Neuronal stem cell (in vitro differentiated cells): ENCODE measurements around the gene TYW3.
"Not testable (repeated sequence)": the region's sequence is repeated elsewhere in the genome, so short reads cannot be mapped to it uniquely, and the experiment has no call there.

Source experiments
- DNase-seq: peaks from one replicate; pipeline ENCODE4 v3.0.0-alpha.2; 2013; ENCODE audit warnings: low spot score
- H2AFZ ChIP-seq: one replicate; pipeline ENCODE4 v1.6.1; 2013; ENCODE audit warnings: mild to moderate bottlenecking, low read length, inconsistent platforms
- H2AK5ac ChIP-seq: 2 replicates; pipeline ENCODE4 v1.6.1; 2013; ENCODE audit warnings: low read depth, mild to moderate bottlenecking, inconsistent platforms, low read length, moderate library complexity, mixed read lengths
- H2BK120ac ChIP-seq: 2 replicates; pipeline ENCODE4 v1.6.1; 2013; ENCODE audit warnings: low read depth, mild to moderate bottlenecking, inconsistent platforms, low read length, moderate library complexity, mixed read lengths
- H2BK12ac ChIP-seq: one replicate; pipeline ENCODE4 v1.6.1; 2013; ENCODE audit warnings: low read length, inconsistent platforms
- H2BK15ac ChIP-seq: 2 replicates; pipeline ENCODE4 v1.6.1; 2013; ENCODE audit warnings: mild to moderate bottlenecking, low read length, inconsistent platforms, mixed read lengths
- H2BK5ac ChIP-seq: one replicate; pipeline ENCODE4 v1.6.1; 2013; ENCODE audit warnings: inconsistent platforms, mild to moderate bottlenecking, low read length, moderate library complexity
- H3K14ac ChIP-seq: one replicate; pipeline ENCODE4 v1.6.1; 2013; ENCODE audit warnings: low read length, inconsistent platforms
- H3K18ac ChIP-seq: 2 replicates; pipeline ENCODE4 v1.6.1; 2013; ENCODE audit warnings: low read length, inconsistent platforms
- H3K23ac ChIP-seq: 2 replicates; pipeline ENCODE4 v1.6.1; 2013; ENCODE audit warnings: low read depth, mild to moderate bottlenecking, mixed read lengths, low read length, inconsistent platforms; ENCODE audit not compliant: poor library complexity
- H3K27ac ChIP-seq: replicated peaks from 3 replicates; pipeline ENCODE4 v1.5.1; 2013; ENCODE audit warnings: low read length, inconsistent platforms
- H3K27me3 ChIP-seq, 3 experiments: 2 replicates each; pipeline ENCODE4 v1.6.1; 2013; ENCODE audit warnings: low read length in 3 of 3, mild to moderate bottlenecking in 2 of 3, inconsistent platforms in 1 of 3, low read depth in 1 of 3, mixed read lengths in 1 of 3, moderate library complexity in 1 of 3; ENCODE audit not compliant: control insufficient read depth in 3 of 3, insufficient read depth in 3 of 3
- H3K36me3 ChIP-seq, 2 donors: replicated peaks in 1 of 2; 2 replicates each; pipeline ENCODE4 v1.6.1; 2013; ENCODE audit warnings: low read length in 2 of 2; ENCODE audit not compliant: control insufficient read depth in 2 of 2, insufficient read depth in 2 of 2
- H3K4ac ChIP-seq: 2 replicates; pipeline ENCODE4 v1.6.1; 2013; ENCODE audit warnings: inconsistent platforms, mild to moderate bottlenecking, low read length, moderate library complexity
- H3K4me1 ChIP-seq, 2 donors: 1 replicate in 1 of 2; 2 replicates in 1 of 2; pipeline ENCODE4 v1.6.1; 2013; ENCODE audit warnings: low read length in 2 of 2, low read depth in 1 of 2; ENCODE audit not compliant: control insufficient read depth in 2 of 2, insufficient read depth in 1 of 2
- H3K4me2 ChIP-seq: one replicate; pipeline ENCODE4 v1.6.1; 2013; ENCODE audit warnings: mild to moderate bottlenecking, low read length, inconsistent platforms; ENCODE audit not compliant: insufficient read depth, poor library complexity, severe bottlenecking
- H3K4me3 ChIP-seq, 2 donors: 2 replicates each; pipeline ENCODE4 v1.5.1; 2013; ENCODE audit warnings: low read length in 2 of 2, mild to moderate bottlenecking in 2 of 2, inconsistent platforms in 1 of 2, moderate library complexity in 1 of 2
- H3K79me1 ChIP-seq: one replicate; pipeline ENCODE4 v1.6.1; 2013; ENCODE audit warnings: low read depth, mild to moderate bottlenecking, inconsistent platforms, low read length, moderate library complexity
- H3K9ac ChIP-seq: one replicate; pipeline ENCODE4 v1.6.1; 2013; ENCODE audit warnings: mild to moderate bottlenecking, low read depth, low read length, inconsistent platforms; ENCODE audit not compliant: poor library complexity
- H3K9me3 ChIP-seq, 2 donors: replicated peaks in 1 of 2; 2 replicates each; pipeline versions ENCODE3 to v1.6.1; 2013; ENCODE audit warnings: low read length in 2 of 2, mild to moderate bottlenecking in 2 of 2, inconsistent platforms in 1 of 2, low read depth in 1 of 2, mixed read lengths in 1 of 2, moderate library complexity in 1 of 2; ENCODE audit not compliant: control insufficient read depth in 2 of 2, insufficient read depth in 1 of 2
- H4K8ac ChIP-seq: one replicate; pipeline ENCODE4 v1.6.1; 2013; ENCODE audit warnings: low read depth, mild to moderate bottlenecking, inconsistent platforms, low read length, moderate library complexity
- H4K91ac ChIP-seq: one replicate; pipeline ENCODE4 v1.6.1; 2013; ENCODE audit warnings: low read length, low read depth, mild to moderate bottlenecking, inconsistent platforms; ENCODE audit not compliant: poor library complexity
- WGBS, 2 donors: extraction: QIAGEN DNeasy Blood & Tissue Kit; methylation state at CpG; one replicate each; pipeline ENCODE4 v1.1.7; 2013; ENCODE audit warnings: missing lambda C conversion rate in 2 of 2, mixed read lengths in 1 of 2; ENCODE audit not compliant: insufficient read length in 2 of 2, insufficient replicate concordance in 1 of 2; ENCODE audit errors: extremely low coverage in 2 of 2; 5-methylcytosine and 5-hydroxymethylcytosine counted together

The TYW3 gene

DNA sequence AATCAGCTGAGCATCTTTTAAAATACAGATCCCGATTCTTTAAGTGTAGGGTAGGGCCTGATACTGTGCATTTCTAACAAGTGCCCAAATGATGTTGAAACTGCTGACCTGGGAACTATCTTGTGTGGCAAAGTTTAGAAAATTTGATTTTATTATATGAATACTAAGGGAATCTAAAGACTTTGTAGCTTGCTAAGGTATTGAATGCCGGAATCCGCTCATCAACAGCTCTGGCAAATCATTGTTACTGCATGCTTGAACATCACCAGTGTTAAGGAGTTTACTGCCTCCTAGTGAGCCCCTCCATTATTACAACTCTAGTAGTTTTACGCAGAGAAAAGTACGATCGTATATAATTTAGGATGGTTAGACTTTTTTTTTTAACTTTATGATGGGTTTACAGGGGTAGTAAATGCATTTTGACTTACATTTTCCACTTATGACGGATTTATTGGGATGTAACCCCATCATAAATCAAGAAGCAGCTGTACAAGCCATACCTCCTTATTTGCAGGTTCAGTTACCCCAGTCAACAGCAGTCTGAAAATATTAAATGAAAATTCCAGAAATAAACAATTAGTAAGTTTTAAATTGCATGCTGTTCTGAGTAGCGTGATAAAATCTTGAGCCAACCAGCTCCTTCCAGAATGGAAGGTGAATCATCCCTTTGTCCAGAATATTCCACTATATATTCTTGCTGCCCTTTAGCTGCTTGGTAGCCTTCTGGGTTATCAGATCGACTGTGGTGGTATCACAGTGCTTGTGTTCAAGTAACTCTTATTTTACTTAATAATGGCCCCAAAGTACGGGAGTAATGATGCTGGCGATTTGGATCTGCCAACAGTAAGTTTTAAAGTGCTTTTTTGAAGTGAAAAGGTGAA, 892 bp downstream of the TYW3 start:
- H3K36me3 ChIP-seq = peaks cover 9 to 31% of the 10 kb centered on the region in 2 donors

DNA sequence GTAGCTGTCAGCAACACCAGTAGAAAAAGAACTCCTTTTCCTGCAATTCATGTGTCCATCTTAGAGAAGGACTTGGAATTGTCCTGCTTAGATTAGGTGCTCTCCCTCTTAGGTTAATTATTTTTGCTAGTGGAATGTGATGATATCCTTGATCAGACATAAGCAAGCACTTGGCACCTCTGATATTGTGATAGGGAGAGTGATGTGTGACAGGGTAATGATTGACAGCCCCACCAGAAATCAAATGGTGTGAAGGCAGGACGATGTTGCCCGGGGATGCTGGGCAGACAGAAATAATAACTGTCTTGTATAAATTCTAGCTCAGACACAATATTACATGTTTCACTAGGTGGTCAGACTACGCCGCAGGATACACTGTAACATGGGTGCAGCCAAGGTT, 4.4 kb downstream of the TYW3 start:
- no peak overlapping the region for H2BK12ac ChIP-seq
- H4K91ac ChIP-seq = no peak overlapping the region
- no peaks in the 10 kb centered on the region for H3K27me3 ChIP-seq
- no peak overlapping the region for H3K18ac ChIP-seq
- no peak overlapping the region for H3K4me3 ChIP-seq
- peaks cover 0 to 3% of the 10 kb centered on the region in 2 donors for H3K4me1 ChIP-seq
- no peak overlapping the region for H3K14ac ChIP-seq
- H3K9me3 ChIP-seq = peaks cover 0 to 1% of the 10 kb centered on the region in 2 donors
- no peaks in the 10 kb centered on the region for H3K79me1 ChIP-seq
- H4K8ac ChIP-seq = no peak overlapping the region
- DNase-seq = no peak
- no peak overlapping the region for H2BK15ac ChIP-seq
- peaks cover 12 to 45% of the 10 kb centered on the region in 2 donors for H3K36me3 ChIP-seq
- H2BK5ac ChIP-seq = no peak overlapping the region
- H3K9ac ChIP-seq = no peak overlapping the region
- no peak overlapping the region for H3K4ac ChIP-seq
- no peak overlapping the region for H3K27ac ChIP-seq
- no CpG with 5 or more reads among the region's 4 CpGs for whole genome bisulfite sequencing, 2 donors
- H3K23ac ChIP-seq = no peak overlapping the region
- H2AK5ac ChIP-seq = no peak overlapping the region
- no peak overlapping the region for H2BK120ac ChIP-seq
- no peak overlapping the region for H3K4me2 ChIP-seq
- H2AFZ ChIP-seq = no peak overlapping the region

More for the DNA sequence above, 892 bp downstream of the TYW3 start:
- H3K4me3 ChIP-seq = peak overlapping the region; percentile 88 to 92
- H3K27me3 ChIP-seq = no peaks in the 10 kb centered on the region
- no peak overlapping the region for H3K23ac ChIP-seq
- peak overlapping the region; percentile 91 for H3K27ac ChIP-seq
- no CpG with 5 or more reads among the region's 11 CpGs for WGBS, 2 donors
- H3K9ac ChIP-seq = no peak overlapping the region
- no peak overlapping the region for H3K14ac ChIP-seq
- H3K4me2 ChIP-seq = no peak overlapping the region
- H2AFZ ChIP-seq = peak overlapping the region; percentile 92
- no peaks in the 10 kb centered on the region for H3K79me1 ChIP-seq
- no peak overlapping the region for H2BK12ac ChIP-seq
- no peak overlapping the region for H3K18ac ChIP-seq
- H3K4ac ChIP-seq = no peak overlapping the region
- H2BK120ac ChIP-seq = no peak overlapping the region
- H2BK5ac ChIP-seq = no peak overlapping the region
- no peak overlapping the region for H4K8ac ChIP-seq
- H2BK15ac ChIP-seq = no peak overlapping the region
- no peak overlapping the region for H2AK5ac ChIP-seq
- no peak overlapping the region for H4K91ac ChIP-seq
- H3K4me1 ChIP-seq = peaks cover 0 to 3% of the 10 kb centered on the region in 2 donors
- peak; percentile 54 for DNase-seq
- peaks cover 1 to 3% of the 10 kb centered on the region in 2 donors for H3K9me3 ChIP-seq

DNA sequence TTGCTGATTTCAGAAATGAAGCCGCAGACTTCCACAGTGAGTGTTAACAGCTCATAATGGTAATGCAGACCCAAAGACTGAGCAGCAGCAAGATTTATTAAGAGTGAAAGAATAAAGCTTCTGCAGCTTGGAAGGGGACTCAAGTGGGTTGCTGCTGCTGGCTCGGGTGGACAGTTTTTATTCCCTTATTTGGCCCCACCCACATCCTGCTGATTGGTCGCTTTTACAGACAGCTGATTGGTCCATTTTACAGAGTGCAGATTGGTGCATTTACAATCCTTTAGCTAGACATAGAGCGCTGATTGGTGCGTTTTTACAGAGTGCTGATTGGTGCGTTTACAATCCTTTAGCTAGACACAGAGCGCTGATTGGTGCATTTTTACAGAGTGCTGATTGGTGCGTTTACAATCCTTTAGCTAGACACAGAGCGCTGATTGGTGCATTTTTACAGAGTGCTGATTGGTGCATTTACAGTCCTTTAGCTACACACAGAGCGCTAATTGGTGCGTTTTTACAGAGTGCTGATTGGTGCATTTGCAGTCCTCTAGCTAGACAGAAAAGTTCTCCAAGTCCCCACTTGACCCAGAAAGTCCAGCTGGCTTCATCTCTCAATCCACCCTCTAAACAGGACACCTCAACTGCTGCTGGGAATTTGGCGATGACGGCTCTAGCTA, 7.5 kb downstream of the TYW3 start:
- not testable (repeated sequence) for H3K4me3 ChIP-seq, H2BK5ac ChIP-seq, H3K27me3 ChIP-seq, H3K14ac ChIP-seq, H3K79me1 ChIP-seq, H4K8ac ChIP-seq, H3K27ac ChIP-seq, H2AFZ ChIP-seq, H2BK15ac ChIP-seq, H3K18ac ChIP-seq, H2AK5ac ChIP-seq, H2BK120ac ChIP-seq, DNase-seq, H3K4me2 ChIP-seq, H3K9ac ChIP-seq, H3K23ac ChIP-seq, H2BK12ac ChIP-seq, H3K9me3 ChIP-seq, H3K4ac ChIP-seq, H3K4me1 ChIP-seq, H4K91ac ChIP-seq
- H3K36me3 ChIP-seq = peaks cover 16 to 55% of the 10 kb centered on the region in 2 donors
- no CpG with 5 or more reads among the region's 13 CpGs for WGBS, 2 donors

DNA sequence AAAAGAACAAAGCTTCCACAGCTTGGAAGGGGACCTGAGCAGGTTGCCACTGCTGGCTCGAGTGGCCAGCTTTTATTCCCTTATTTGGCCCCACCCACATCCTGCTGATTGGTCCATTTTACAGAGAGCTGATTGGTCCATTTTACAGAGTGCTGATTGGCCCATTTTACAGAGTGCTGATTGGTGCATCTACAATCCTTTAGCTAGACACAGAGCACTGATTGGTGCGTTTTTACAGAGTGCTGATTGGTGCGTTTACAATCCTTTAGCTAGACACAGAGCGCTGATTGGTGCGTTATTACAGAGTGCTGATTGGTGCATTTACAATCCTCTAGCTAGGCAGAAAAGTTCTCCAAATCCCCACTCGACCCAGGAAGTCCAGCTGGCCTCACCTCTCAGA, 12.3 kb downstream of the TYW3 start:
- not testable (repeated sequence) for H3K4me2 ChIP-seq

More for the DNA sequence above, 12.3 kb downstream of the TYW3 start:
- not testable (repeated sequence) for H4K91ac ChIP-seq, H3K4ac ChIP-seq, H3K9ac ChIP-seq, H2BK12ac ChIP-seq, H3K27ac ChIP-seq, H2AK5ac ChIP-seq, H3K18ac ChIP-seq, H2AFZ ChIP-seq, H2BK5ac ChIP-seq, H2BK120ac ChIP-seq, H3K27me3 ChIP-seq, H2BK15ac ChIP-seq, H3K4me1 ChIP-seq, DNase-seq, H3K14ac ChIP-seq, H4K8ac ChIP-seq, H3K9me3 ChIP-seq, H3K4me3 ChIP-seq, H3K79me1 ChIP-seq, H3K23ac ChIP-seq
- H3K36me3 ChIP-seq = peaks cover 8 to 28% of the 10 kb centered on the region in 2 donors
- no CpG with 5 or more reads among the region's 6 CpGs for WGBS, 2 donors
